SHP77 (cell line): ENCODE results near the gene SLC25A33.
"Not testable (repeated sequence)": the region's sequence is repeated elsewhere in the genome, so short reads cannot be mapped to it uniquely, and the experiment has no call there.

ENCODE experiments used
- DNase-seq, 2 experiments: peaks; one replicate each; lab custom pipeline; 2025; lab: John Stamatoyannopoulos, UW

SLC25A33 gene

GRCh38 chr1:9625030-9625429, 85.8 kb downstream of the SLC25A33 start:
- DNase-seq, result not testable (repeated sequence)

- DNase-seq, result no peak
Measured at GRCh38 chr1:9626201-9626608, 86.9 kb downstream of the SLC25A33 start.

GRCh38 chr1:9628541-9629444, 89.5 kb downstream of the SLC25A33 start:
- no peak for DNase-seq

GRCh38 chr1:9629445-9630201, 90.4 kb downstream of the SLC25A33 start:
- DNase-seq, result no peak

- no peak for DNase-seq
Measured at GRCh38 chr1:9630331-9631111, 91.3 kb downstream of the SLC25A33 start.

GRCh38 chr1:9631613-9632012, 92.3 kb downstream of the SLC25A33 start:
- no peak for DNase-seq

- no peak for DNase-seq
Measured at GRCh38 chr1:9633493-9633892, 94.2 kb downstream of the SLC25A33 start.

- DNase-seq, result no peak
Measured at GRCh38 chr1:9634582-9634981, 95.3 kb downstream of the SLC25A33 start.
